Vagina (tissue), 2 donors: ENCODE measurements around the gene DPP3. TPM values are rescaled to one million over a fixed set of nuclear protein-coding genes. Genes with fewer than 3 reads are reported as not detected.

ENCODE experiments used
- DNase-seq, 2 donors: peaks; one replicate each; pipeline ENCODE4 v3.0.0-alpha.2; 2017; ENCODE audit errors: extremely low spot score in 2 of 2
- H3K27ac ChIP-seq: fragments of 200-600 bp; sonication (generic); one replicate; pipeline ENCODE4 v1.5.1; 2019
- H3K27me3 ChIP-seq: fragments of 200-600 bp; sonication (generic); one replicate; pipeline ENCODE4 v1.5.1; 2019
- H3K36me3 ChIP-seq, 2 donors: fragments of 200-600 bp; sonication (generic); one replicate each; pipeline ENCODE4 v1.5.1; 2017 to 2019
- H3K4me1 ChIP-seq: fragments of 200-600 bp; sonication (generic); one replicate; pipeline ENCODE4 v1.5.1; 2019
- H3K4me3 ChIP-seq, 2 donors: fragments of 200-600 bp; sonication (generic); 1 replicate in 1 of 2; 2 replicates in 1 of 2; pipeline ENCODE4 v1.5.1; 2016 to 2019
- H3K9me3 ChIP-seq: fragments of 200-600 bp; sonication (generic); one replicate; pipeline ENCODE4 v1.5.1; 2019
- POLR2A ChIP-seq, 2 donors: fragments of 450-650 bp; IDR thresholded peaks; one replicate each; pipeline ENCODE4 v1.6.1; 2017; ENCODE audit warnings: antibody characterized with exemption in 2 of 2, mild to moderate bottlenecking in 2 of 2, moderate library complexity in 2 of 2
- POLR2AphosphoS5 ChIP-seq, 2 donors: sonication (generic); formaldehyde crosslinking; IDR thresholded peaks; one replicate each; pipeline ENCODE4 v1.9.0; 2017; ENCODE audit warnings: antibody characterized with exemption in 2 of 2, mild to moderate bottlenecking in 2 of 2, low read depth in 1 of 2; ENCODE audit not compliant: insufficient read depth in 1 of 2
- intact Hi-C: fragments of 100-400 bp; cut with DNase I; formaldehyde crosslinking; loops from one replicate; pipeline ENCODE4 v1.15.1; 2023
- total RNA-seq: library from RNA; depleted of rRNA; stranded (reverse); fragments of >200 nt; gene quantifications from one replicate; pipeline ENCODE4 v1.2.3, GENCODE V29; 2016
- TF ChIP-seq, protein P1 (sequence below), 3 experiments: fragments of 450-650 bp in 2 of 3; fragments of 200-600 bp in 1 of 3; sonication (generic) in 1 of 3; IDR thresholded peaks; one replicate each; pipeline ENCODE4 v1.5.1; 2017 to 2019; ENCODE audit warnings: antibody characterized with exemption in 3 of 3, mild to moderate bottlenecking in 2 of 3, moderate library complexity in 2 of 3

DPP3 gene
- total RNA-seq, 1 donor from 2014 or later, result 10.8 TPM

GRCh38 chr11:66464916-66465315, 15.3 kb upstream of the DPP3 start:
- no peaks in the 10 kb centered on the region for H3K36me3 ChIP-seq
- intact Hi-C loops, result no loop called here
- TF ChIP-seq POLR2AphosphoS5 (IDR thresholded peaks at IDR 0.05; ENCODE audit: insufficient read depth in 1 of 2, low read depth in 1 of 2) (no peak), POLR2A (IDR thresholded peaks at IDR 0.05) (no peak)
- H3K4me1 ChIP-seq, result peaks cover 27% of the 10 kb centered on the region
- no peaks in the 10 kb centered on the region for H3K27me3 ChIP-seq
- no peak for DNase-seq
- no peak overlapping the region for H3K27ac ChIP-seq
- H3K9me3 ChIP-seq, result no peaks in the 10 kb centered on the region
- no peak overlapping the region for H3K4me3 ChIP-seq

DNA sequence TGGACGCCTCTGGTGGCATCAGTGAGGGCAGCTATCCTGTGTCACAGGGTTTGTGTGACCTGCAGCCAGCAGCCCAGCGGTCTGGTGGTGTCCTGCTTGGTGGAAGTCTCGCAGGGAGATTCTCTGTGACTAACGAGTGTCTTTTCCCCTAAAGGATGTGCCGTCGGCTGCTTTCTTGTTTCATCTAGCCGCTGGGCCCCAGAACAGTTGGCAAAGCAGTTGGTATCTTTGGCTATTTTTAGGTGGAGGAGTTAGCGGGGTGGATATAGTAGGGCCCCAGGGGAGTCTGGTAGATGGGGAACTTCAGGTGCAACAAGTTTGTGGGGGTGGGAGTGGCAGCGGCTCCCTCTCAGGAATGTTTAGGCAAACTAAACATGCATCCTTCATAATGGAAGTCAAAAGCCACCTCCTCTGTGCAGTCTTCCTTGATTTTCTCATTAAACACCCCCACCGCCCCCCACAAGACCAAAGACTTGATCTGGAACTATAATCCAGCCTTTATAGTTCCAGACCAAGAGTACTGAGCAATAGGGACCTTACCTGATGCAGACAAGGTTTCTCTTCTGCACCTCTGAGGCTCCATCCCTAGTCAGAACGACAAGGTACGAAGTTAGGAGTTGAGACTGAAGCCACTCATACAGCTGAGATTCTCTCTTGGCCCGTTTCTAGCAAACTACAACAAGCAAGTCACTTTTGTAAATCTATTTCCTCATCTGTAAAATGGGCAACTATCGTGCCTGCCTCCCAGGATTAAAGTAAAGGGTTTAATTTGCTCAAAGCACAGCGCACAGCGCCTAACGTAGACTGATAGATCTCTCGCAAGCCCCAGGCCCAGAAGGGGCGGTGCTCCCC, 14.6 kb upstream of the DPP3 start:
- H3K27ac ChIP-seq, result peak overlapping the region; percentile 78
- TF ChIP-seq POLR2AphosphoS5 (IDR thresholded peaks at IDR 0.05; ENCODE audit: insufficient read depth in 1 of 2, low read depth in 1 of 2), result no peak
- TF ChIP-seq POLR2A (IDR thresholded peaks at IDR 0.05), result no peak
- TF ChIP-seq, protein P1, sequence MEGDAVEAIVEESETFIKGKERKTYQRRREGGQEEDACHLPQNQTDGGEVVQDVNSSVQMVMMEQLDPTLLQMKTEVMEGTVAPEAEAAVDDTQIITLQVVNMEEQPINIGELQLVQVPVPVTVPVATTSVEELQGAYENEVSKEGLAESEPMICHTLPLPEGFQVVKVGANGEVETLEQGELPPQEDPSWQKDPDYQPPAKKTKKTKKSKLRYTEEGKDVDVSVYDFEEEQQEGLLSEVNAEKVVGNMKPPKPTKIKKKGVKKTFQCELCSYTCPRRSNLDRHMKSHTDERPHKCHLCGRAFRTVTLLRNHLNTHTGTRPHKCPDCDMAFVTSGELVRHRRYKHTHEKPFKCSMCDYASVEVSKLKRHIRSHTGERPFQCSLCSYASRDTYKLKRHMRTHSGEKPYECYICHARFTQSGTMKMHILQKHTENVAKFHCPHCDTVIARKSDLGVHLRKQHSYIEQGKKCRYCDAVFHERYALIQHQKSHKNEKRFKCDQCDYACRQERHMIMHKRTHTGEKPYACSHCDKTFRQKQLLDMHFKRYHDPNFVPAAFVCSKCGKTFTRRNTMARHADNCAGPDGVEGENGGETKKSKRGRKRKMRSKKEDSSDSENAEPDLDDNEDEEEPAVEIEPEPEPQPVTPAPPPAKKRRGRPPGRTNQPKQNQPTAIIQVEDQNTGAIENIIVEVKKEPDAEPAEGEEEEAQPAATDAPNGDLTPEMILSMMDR (IDR thresholded peaks at IDR 0.05), result no peak
- intact Hi-C loops, result no loop called here
- no peaks in the 10 kb centered on the region for H3K27me3 ChIP-seq
- peak in 1 of 2 donors; percentile 82 for DNase-seq
- H3K9me3 ChIP-seq, result no peaks in the 10 kb centered on the region
- peak overlapping the region; percentile 70 to 99 for H3K4me3 ChIP-seq
- H3K36me3 ChIP-seq, result no peaks in the 10 kb centered on the region
- peaks cover 27% of the 10 kb centered on the region for H3K4me1 ChIP-seq

DNA sequence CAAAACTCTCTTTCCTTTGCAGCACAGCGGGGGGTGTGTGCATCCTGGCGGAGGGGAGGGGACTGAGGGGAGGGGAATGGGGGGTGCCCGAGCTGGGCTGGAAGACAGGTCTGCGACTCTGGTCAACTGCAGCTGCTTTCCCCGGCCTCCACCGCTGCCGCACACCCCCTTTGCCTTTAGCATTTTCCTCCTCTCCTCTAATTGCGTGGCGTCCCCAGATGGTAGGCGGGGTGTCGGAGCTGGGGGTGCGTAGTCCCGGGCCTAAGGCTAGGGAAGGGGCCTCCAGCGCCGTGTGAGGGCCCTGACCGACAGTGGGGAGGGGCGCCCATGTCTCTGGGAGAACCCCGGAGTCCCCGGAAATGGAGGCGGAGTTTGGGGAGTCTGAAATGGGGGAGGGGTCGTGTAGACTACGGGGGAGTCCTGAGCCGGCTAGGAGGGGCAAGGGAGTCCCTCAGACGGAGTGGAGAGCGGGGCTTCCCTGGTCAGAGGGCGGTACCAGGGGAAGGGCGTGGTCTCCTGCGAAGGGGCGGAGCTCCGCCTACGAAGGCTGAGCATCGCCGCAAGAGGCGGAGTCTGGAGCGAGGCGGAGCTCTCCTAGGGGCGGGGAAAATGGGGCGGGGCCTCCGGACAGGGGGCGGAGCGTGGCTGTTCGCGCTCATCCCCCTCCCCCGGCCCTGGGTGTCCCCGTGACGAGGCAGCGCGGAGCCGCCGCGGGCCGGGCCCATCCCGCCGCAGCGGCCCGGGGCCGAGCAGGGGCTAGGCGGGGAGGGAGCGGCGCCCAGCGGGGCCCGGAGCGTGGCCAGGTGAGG, 13.8 kb upstream of the DPP3 start, which contains the start of gene PELI3:
TSS of gene PELI3 (plus strand) at position 681 of the 809 bp plus-strand sequence. CDS start 1,224 bp downstream, outside the sequence.
- TF ChIP-seq, protein P1 (IDR thresholded peaks at IDR 0.05), result no peak
- peak in 1 of 2 donors; percentile 21 for TF ChIP-seq POLR2A (IDR thresholded peaks at IDR 0.05)
- peak in 1 of 2 donors; percentile 92 for TF ChIP-seq POLR2AphosphoS5 (IDR thresholded peaks at IDR 0.05; ENCODE audit: insufficient read depth in 1 of 2, low read depth in 1 of 2)
- H3K27ac ChIP-seq, result peak within 1 kb of the TSS; percentile 78
- no peaks in the 10 kb centered on the region for H3K9me3 ChIP-seq
- peak within 1 kb of the TSS; percentile 70 to 99 for H3K4me3 ChIP-seq
- peaks cover 0 to 4% of the 10 kb centered on the region in 2 donors for H3K36me3 ChIP-seq
- no peaks in the 10 kb centered on the region for H3K27me3 ChIP-seq
- intact Hi-C loops, result no loop called here
- H3K4me1 ChIP-seq, result peaks cover 27% of the 10 kb centered on the region
- DNase-seq, result peak in 1 of 2 donors; percentile 93

DNA sequence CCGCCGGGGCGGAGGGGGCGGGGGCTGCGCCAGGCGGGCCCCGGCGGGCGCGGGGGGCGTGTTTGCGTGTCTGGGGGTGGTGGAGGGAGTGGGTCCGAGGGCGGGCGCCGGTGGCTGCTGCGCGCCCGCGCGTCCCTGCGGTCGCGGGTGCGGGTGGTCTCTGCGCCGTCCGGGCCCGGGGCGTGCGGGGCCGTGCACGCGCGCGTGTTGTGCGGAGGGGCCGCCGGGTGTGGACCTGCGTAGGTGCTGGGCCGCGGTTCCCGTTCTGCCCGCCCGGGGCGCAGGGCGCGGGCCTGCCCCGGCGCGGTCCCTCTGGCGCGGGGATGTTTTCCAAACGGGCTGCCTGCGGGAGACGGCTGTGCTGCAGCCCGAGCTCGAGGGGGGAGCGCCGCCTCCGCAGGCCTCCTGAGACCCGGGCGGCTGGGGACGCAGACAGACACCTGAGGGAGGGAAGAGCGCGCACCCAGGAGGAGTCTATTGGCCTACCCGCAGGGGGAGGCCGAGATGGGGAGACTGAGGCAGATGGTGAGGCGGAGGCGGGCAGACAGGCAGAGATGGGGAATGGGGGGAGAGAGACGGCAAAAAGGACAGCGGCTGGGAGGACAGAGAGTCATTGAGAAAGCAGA, 13.1 kb upstream of the DPP3 start:
- H3K4me3 ChIP-seq, result peak overlapping the region; percentile 70 to 99
- no peaks in the 10 kb centered on the region for H3K9me3 ChIP-seq
- H3K27ac ChIP-seq, result peak overlapping the region; percentile 66
- TF ChIP-seq, protein P1 (IDR thresholded peaks at IDR 0.05), result no peak
- TF ChIP-seq POLR2A (IDR thresholded peaks at IDR 0.05) (no peak), POLR2AphosphoS5 (IDR thresholded peaks at IDR 0.05; ENCODE audit: insufficient read depth in 1 of 2, low read depth in 1 of 2) (no peak)
- no peaks in the 10 kb centered on the region for H3K27me3 ChIP-seq
- peaks cover 27% of the 10 kb centered on the region for H3K4me1 ChIP-seq
- intact Hi-C loops, result no loop called here
- H3K36me3 ChIP-seq, result peaks cover 0 to 5% of the 10 kb centered on the region in 2 donors
- peak in 1 of 2 donors; percentile 84 for DNase-seq

DNA sequence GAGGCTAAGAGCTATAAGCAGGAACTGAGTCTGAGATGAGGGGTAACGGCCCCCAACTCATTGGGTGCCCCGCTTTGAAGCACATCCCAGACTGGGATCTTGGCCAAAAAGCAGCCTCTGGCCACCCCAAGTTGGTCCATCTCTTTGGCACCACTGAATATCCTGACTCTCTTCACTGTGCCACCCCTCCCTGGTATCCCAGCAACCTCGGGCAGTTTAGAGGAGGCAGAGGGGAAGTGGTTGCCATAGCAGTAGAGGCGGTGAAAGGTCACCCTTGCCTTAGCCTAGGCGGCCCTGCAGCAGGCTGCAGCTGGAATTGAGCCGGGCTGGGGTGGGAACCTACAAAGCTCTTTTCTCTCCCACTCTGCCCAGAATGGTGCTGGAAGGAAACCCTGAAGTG, 12.5 kb upstream of the DPP3 start:
- peak overlapping the region; percentile 70 to 99 for H3K4me3 ChIP-seq

More for the DNA sequence above, 12.5 kb upstream of the DPP3 start:
- H3K36me3 ChIP-seq, result peaks cover 0 to 11% of the 10 kb centered on the region in 2 donors
- DNase-seq, result peak in 1 of 2 donors; percentile 84
- H3K4me1 ChIP-seq, result peaks cover 27% of the 10 kb centered on the region
- H3K9me3 ChIP-seq, result no peaks in the 10 kb centered on the region
- peak overlapping the region; percentile 66 for H3K27ac ChIP-seq
- TF ChIP-seq POLR2A (IDR thresholded peaks at IDR 0.05) (no peak), POLR2AphosphoS5 (IDR thresholded peaks at IDR 0.05; ENCODE audit: insufficient read depth in 1 of 2, low read depth in 1 of 2) (no peak)
- TF ChIP-seq, protein P1 (IDR thresholded peaks at IDR 0.05), result no peak
- intact Hi-C loops, result no loop called here
- no peaks in the 10 kb centered on the region for H3K27me3 ChIP-seq
